KMS-11 (cell line): Measurements from ENCODE around the gene SLX9.

Experiments used
- H2AFZ ChIP-seq: fragments of 200-600 bp; sonication (generic); 2 replicates; pipeline ENCODE4 v1.6.1; 2016; ENCODE audit warnings: antibody characterized with exemption, mixed run types, low read depth
- H3K27ac ChIP-seq: fragments of 200-600 bp; sonication (generic); 2 replicates; pipeline ENCODE4 v1.6.1; 2016; ENCODE audit warnings: mild to moderate bottlenecking, mixed run types
- H3K27me3 ChIP-seq: fragments of 200-600 bp; sonication (generic); 2 replicates; pipeline ENCODE4 v1.6.1; 2017; ENCODE audit warnings: mild to moderate bottlenecking, low read depth, mixed run types, moderate library complexity; ENCODE audit not compliant: insufficient read depth
- H3K36me3 ChIP-seq: fragments of 200-600 bp; sonication (generic); 2 replicates; pipeline ENCODE4 v1.6.1; 2017; ENCODE audit warnings: mild to moderate bottlenecking, mixed run types; ENCODE audit not compliant: insufficient read depth
- H3K4me1 ChIP-seq: fragments of 200-600 bp; sonication (generic); 2 replicates; pipeline ENCODE4 v1.6.1; 2016; ENCODE audit warnings: mild to moderate bottlenecking, low read depth, mixed run types; ENCODE audit not compliant: poor library complexity, severe bottlenecking
- H3K4me2 ChIP-seq: fragments of 200-600 bp; sonication (generic); 2 replicates; pipeline ENCODE4 v1.7.0; 2016; ENCODE audit warnings: mild to moderate bottlenecking, mixed run types
- H3K4me3 ChIP-seq: fragments of 200-600 bp; sonication (generic); IDR thresholded peaks from 2 replicates; pipeline ENCODE4 v1.6.1; 2017; ENCODE audit warnings: low read depth, low read length, mixed read lengths; ENCODE audit not compliant: insufficient read depth
- H3K79me2 ChIP-seq: fragments of 200-600 bp; sonication (generic); 2 replicates; pipeline ENCODE4 v1.6.1; 2016; ENCODE audit warnings: low read depth, mixed run types; ENCODE audit not compliant: insufficient read depth
- H3K9ac ChIP-seq: fragments of 200-600 bp; sonication (generic); 2 replicates; pipeline ENCODE4 v1.6.1; 2016; ENCODE audit warnings: mild to moderate bottlenecking, mixed run types
- H4K20me1 ChIP-seq: fragments of 200-600 bp; sonication (generic); 2 replicates; pipeline ENCODE4 v1.6.1; 2016; ENCODE audit warnings: mild to moderate bottlenecking, mixed run types; ENCODE audit not compliant: insufficient read depth
- CTCF ChIP-seq: fragments of 200-600 bp; sonication (generic); conservative IDR thresholded peaks from 2 replicates; pipeline ENCODE4 v1.6.1; 2017; ENCODE audit warnings: low read depth, mild to moderate bottlenecking, antibody characterized with exemption, low read length, moderate library complexity, mixed read lengths

SLX9 gene

GRCh38 chr21:45013260-45013841 is 73.5 kb downstream of the SLX9 start:
- H3K27me3 ChIP-seq: peaks cover 79% of the 10 kb centered on the region
- H2AFZ ChIP-seq: no peak overlapping the region
- H3K4me1 ChIP-seq: no peaks in the 10 kb centered on the region
- no peak overlapping the region for H3K4me3 ChIP-seq
- no peaks in the 10 kb centered on the region for H3K79me2 ChIP-seq
- no peak overlapping the region for H3K27ac ChIP-seq
- H4K20me1 ChIP-seq: no peaks in the 10 kb centered on the region
- no peaks in the 10 kb centered on the region for H3K36me3 ChIP-seq
- TF ChIP-seq CTCF: no peak
- H3K4me2 ChIP-seq: no peak overlapping the region
- H3K9ac ChIP-seq: no peak overlapping the region

- Histone ChIP-seq H3K27me3 (peaks cover 63% of the 10 kb centered on the region), H3K27ac (no peak overlapping the region), H3K4me2 (no peak overlapping the region), H3K36me3 (no peaks in the 10 kb centered on the region), H3K79me2 (no peaks in the 10 kb centered on the region), H3K4me3 (no peak overlapping the region), H3K4me1 (no peaks in the 10 kb centered on the region), H2AFZ (no peak overlapping the region), H4K20me1 (no peaks in the 10 kb centered on the region), H3K9ac (no peak overlapping the region)
- no peak for TF ChIP-seq CTCF
Observed at GRCh38 chr21:45014747-45015468, 75.1 kb downstream of the SLX9 start.

- Histone ChIP-seq H3K4me1 (no peaks in the 10 kb centered on the region), H3K9ac (no peak overlapping the region), H3K79me2 (no peaks in the 10 kb centered on the region), H3K36me3 (no peaks in the 10 kb centered on the region), H2AFZ (no peak overlapping the region), H3K4me3 (no peak overlapping the region), H4K20me1 (no peaks in the 10 kb centered on the region), H3K27me3 (peaks cover 58% of the 10 kb centered on the region), H3K4me2 (no peak overlapping the region), H3K27ac (no peak overlapping the region)
- TF ChIP-seq CTCF: no peak
Observed at GRCh38 chr21:45015469-45015860, 75.6 kb downstream of the SLX9 start.

- peaks cover 52% of the 10 kb centered on the region for H3K27me3 ChIP-seq
- TF ChIP-seq CTCF: no peak
Observed at GRCh38 chr21:45016031-45016405, 76.2 kb downstream of the SLX9 start.

More at GRCh38 chr21:45016031-45016405, 76.2 kb downstream of the SLX9 start:
- Histone ChIP-seq H3K4me2 (no peak overlapping the region), H2AFZ (no peak overlapping the region), H4K20me1 (no peaks in the 10 kb centered on the region), H3K4me1 (no peaks in the 10 kb centered on the region), H3K79me2 (no peaks in the 10 kb centered on the region), H3K27ac (no peak overlapping the region), H3K36me3 (no peaks in the 10 kb centered on the region), H3K4me3 (no peak overlapping the region), H3K9ac (no peak overlapping the region)
